Adrenal gland (tissue), 12 donors: ENCODE data around the gene MAK. TPM values are rescaled to one million over a fixed set of nuclear protein-coding genes. Genes with fewer than 3 reads are reported as not detected.

Source experiments
- DNase-seq, 7 donors: peaks; one replicate each; pipeline ENCODE4 v3.0.0-alpha.2; 2019 to 2020
- H3K27ac ChIP-seq, 5 donors: fragments of 200-600 bp; sonication (generic) in 4 of 5; 1 replicate in 3 of 5; 2 replicates in 2 of 5; pipeline versions ENCODE4 v1.5.1 to v1.8.0; 2016 to 2020; ENCODE audit warnings: mild to moderate bottlenecking in 1 of 5
- H3K27me3 ChIP-seq: fragments of 200-600 bp; 2 replicates; pipeline ENCODE4 v1.8.0; 2021
- H3K36me3 ChIP-seq, 2 donors: fragments of 200-600 bp; replicated peaks in 1 of 2; 1 replicate in 1 of 2; 2 replicates in 1 of 2; pipeline versions ENCODE4 v1.5.1 to v1.8.0; 2018 to 2022
- H3K4me1 ChIP-seq, 2 donors: fragments of 200-600 bp; replicated peaks in 1 of 2; 1 replicate in 1 of 2; 2 replicates in 1 of 2; pipeline versions ENCODE4 v1.5.1 to v1.8.0; 2018 to 2021
- H3K4me3 ChIP-seq, 4 donors: fragments of 200-600 bp; sonication (generic) in 3 of 4; one replicate each; pipeline ENCODE4 v1.5.1; 2016 to 2018
- H3K9me3 ChIP-seq, 3 donors: fragments of 200-600 bp; sonication (generic) in 1 of 3; replicated peaks in 1 of 3; 1 replicate in 2 of 3; 2 replicates in 1 of 3; pipeline versions ENCODE4 v1.5.1 to v1.8.0; 2016 to 2021
- POLR2A ChIP-seq, 2 donors: fragments of 450-650 bp; IDR thresholded peaks; one replicate each; pipeline ENCODE4 v1.6.1; 2017; ENCODE audit warnings: antibody characterized with exemption in 2 of 2, mild to moderate bottlenecking in 2 of 2, moderate library complexity in 1 of 2
- WGBS, 4 donors: extraction: QIAGEN DNeasy Blood & Tissue Kit in 2 of 4; methylation state at CpG; one replicate each; pipeline versions ENCODE4 v1.1.5 to v1.1.7; 2013 to 2017; 5-methylcytosine and 5-hydroxymethylcytosine counted together
- intact Hi-C, 2 donors: fragments of 100-400 bp; cut with DNase I; formaldehyde crosslinking; loops; one replicate each; pipeline versions ENCODE4 v1.14.1 to v1.15.0; 2022 to 2023
- polyA plus RNA-seq, 3 donors: library from polyadenylated mRNA; stranded (reverse); fragments of 200-250 nt in 2 of 3; fragments of 350-450 nt in 1 of 3; fragmentation: Illumina TruSeq in 1 of 3; extraction: RNeasy Lipid Tissue Mini Kit (QIAGEN cat#74804) in 1 of 3; gene quantifications; one replicate each; pipeline ENCODE4 v1.2.3, GENCODE V29; 2013 to 2014
- total RNA-seq, 9 donors: library from RNA; depleted of rRNA in 4 of 9; stranded (reverse); fragments of >200 nt in 4 of 9; fragments of 120-200 nt in 1 of 9; fragmentation: NEBNext Ultra II Directional in 1 of 9; extraction: Animal tissue kit (Norgen Biotek cat#: 25700) in 1 of 9; gene quantifications; one replicate each; pipeline versions ENCODE4 v1.1.0 to v1.2.4, GENCODE V29; 2013 to 2023
- TF ChIP-seq, protein P1 (sequence below), 6 experiments: fragments of 450-650 bp in 4 of 6; fragments of 200-600 bp in 2 of 6; sonication (generic) in 1 of 6; IDR thresholded peaks; 1 replicate in 5 of 6; 2 replicates in 1 of 6; pipeline versions ENCODE4 v1.5.1 to v1.8.0; 2016 to 2021; ENCODE audit warnings: antibody characterized with exemption in 6 of 6, mild to moderate bottlenecking in 2 of 6, moderate library complexity in 1 of 6
- donor health status: healthy with polysubstance abuse.
- donor health status: Bipolar disorder and iron deficiency.
- donor health status: DM: yes; HTN: yes; CAD: no.
- donor health status: DM: no; HTN: no; CAD: no.
- donor health status: DM: no; HTN: no; CAD: no.
- donor health status: DM: yes; HTN: yes; CAD: no.

Gene MAK
- total and polyA plus RNA-seq, 12 donors, result under 0.01 to 0.43 (median 0.10) TPM; not detected in 4

DNA sequence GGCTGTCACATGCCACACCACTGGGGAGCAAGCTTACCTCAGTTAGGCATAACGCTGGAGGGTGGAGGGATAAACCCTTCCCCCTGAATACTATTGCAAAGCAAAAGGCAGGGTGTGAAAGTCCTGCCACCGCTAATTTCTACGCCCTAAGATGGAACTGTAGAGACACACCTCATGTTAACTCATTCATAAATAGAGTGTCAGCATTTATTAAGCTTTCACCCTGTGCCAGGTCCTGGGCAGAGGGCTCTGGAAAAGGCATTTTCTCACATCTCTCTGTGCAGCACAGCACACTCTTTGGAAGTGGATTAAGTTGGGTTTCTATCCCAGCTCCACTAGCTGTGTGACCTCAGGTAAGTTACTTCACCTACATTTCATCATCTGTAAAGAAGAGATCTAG, 68.9 kb downstream of the MAK start:
- intact Hi-C loops, result no loop called here
- 91 to 97% (median 95%) methylated on average over 3 of the region's 3 CpGs for WGBS, 4 donors
- peak in 1 of 7 donors; percentile 7 for DNase-seq
- TF ChIP-seq, protein P1, sequence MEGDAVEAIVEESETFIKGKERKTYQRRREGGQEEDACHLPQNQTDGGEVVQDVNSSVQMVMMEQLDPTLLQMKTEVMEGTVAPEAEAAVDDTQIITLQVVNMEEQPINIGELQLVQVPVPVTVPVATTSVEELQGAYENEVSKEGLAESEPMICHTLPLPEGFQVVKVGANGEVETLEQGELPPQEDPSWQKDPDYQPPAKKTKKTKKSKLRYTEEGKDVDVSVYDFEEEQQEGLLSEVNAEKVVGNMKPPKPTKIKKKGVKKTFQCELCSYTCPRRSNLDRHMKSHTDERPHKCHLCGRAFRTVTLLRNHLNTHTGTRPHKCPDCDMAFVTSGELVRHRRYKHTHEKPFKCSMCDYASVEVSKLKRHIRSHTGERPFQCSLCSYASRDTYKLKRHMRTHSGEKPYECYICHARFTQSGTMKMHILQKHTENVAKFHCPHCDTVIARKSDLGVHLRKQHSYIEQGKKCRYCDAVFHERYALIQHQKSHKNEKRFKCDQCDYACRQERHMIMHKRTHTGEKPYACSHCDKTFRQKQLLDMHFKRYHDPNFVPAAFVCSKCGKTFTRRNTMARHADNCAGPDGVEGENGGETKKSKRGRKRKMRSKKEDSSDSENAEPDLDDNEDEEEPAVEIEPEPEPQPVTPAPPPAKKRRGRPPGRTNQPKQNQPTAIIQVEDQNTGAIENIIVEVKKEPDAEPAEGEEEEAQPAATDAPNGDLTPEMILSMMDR (IDR thresholded peaks at IDR 0.05), result no peak
- TF ChIP-seq POLR2A (IDR thresholded peaks at IDR 0.05), result no peak
- Histone ChIP-seq H3K9me3 (no peaks in the 10 kb centered on the region), H3K36me3 (peaks cover 0 to 11% of the 10 kb centered on the region in 2 donors), H3K4me1 (no peaks in the 10 kb centered on the region), H3K27ac (no peak overlapping the region), H3K27me3 (no peaks in the 10 kb centered on the region), H3K4me3 (no peak overlapping the region)

DNA sequence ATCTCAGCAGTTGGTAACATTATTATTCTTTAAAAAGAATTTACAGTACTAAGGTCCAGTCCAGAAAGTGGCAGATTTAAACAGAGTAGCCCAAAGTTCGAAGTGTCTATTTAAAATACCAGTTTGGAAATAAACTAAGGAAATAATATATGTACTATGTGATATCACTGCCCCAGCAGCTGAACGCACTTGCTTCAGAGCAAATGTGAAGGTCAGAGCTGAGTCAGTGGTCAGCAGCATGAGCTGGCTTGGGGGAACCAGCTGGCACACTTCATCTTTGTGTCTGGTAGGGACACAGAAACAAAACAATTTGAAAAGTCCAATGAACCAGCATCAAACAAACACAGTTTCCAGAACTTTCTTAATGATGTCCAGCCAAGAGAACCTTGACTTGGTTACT, 75.3 kb downstream of the MAK start:
- H3K27ac ChIP-seq, result peak overlapping the region; percentile 42 to 86 (median 66)

DNA sequence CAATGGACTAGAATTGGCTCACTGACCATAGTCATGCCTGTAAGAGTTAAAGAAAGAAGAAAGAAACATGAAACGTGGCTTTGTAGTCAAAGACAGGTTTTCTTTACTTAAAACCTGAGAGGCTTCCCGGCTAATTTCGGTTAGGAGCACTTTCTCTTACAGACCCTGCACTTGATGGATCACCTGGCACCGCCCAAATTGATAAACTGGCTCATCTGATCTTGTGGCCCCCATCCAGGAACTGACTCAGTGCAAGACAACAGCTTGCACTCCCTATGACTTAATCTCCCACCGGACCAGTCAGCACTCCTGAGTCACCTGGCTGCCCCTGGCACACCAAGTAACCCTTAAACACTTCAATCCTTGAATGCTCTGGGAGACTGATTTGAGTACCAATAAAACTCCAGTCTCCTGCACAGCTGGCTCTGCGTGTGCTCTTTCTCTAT, 78.4 kb downstream of the MAK start:
- peaks cover 16 to 17% of the 10 kb centered on the region in 2 donors for H3K4me1 ChIP-seq
- H3K27me3 ChIP-seq, result no peaks in the 10 kb centered on the region
- intact Hi-C loops, result no loop called here
- WGBS, 4 donors, result 30 to 58% (median 42%) methylated on average over 6 of the region's 6 CpGs
- H3K4me3 ChIP-seq, result no peak overlapping the region
- H3K27ac ChIP-seq, result peak overlapping the region; percentile 26 to 86 (median 83)
- H3K9me3 ChIP-seq, result no peaks in the 10 kb centered on the region
- peak; percentile 77 to 94 (median 87) for DNase-seq
- TF ChIP-seq, protein P1 (IDR thresholded peaks at IDR 0.05), result no peak
- TF ChIP-seq POLR2A (IDR thresholded peaks at IDR 0.05), result peak in 1 of 2 donors; percentile 57
- H3K36me3 ChIP-seq, result peaks cover 0 to 25% of the 10 kb centered on the region in 2 donors

More for the DNA sequence above, 75.3 kb downstream of the MAK start:
- H3K4me1 ChIP-seq, result peaks cover 16 to 17% of the 10 kb centered on the region in 2 donors
- H3K36me3 ChIP-seq, result peaks cover 0 to under 1% of the 10 kb centered on the region in 2 donors
- DNase-seq, result peak; percentile 78 to 93 (median 92)
- 32 to 51% (median 38%) methylated on average over 2 of the region's 2 CpGs for WGBS, 4 donors
- TF ChIP-seq POLR2A (IDR thresholded peaks at IDR 0.05), result peak in 1 of 2 donors; percentile 42
- TF ChIP-seq, protein P1 (IDR thresholded peaks at IDR 0.05), result no peak
- H3K9me3 ChIP-seq, result no peaks in the 10 kb centered on the region
- intact Hi-C loops, result no loop called here
- H3K27me3 ChIP-seq, result no peaks in the 10 kb centered on the region
- H3K4me3 ChIP-seq, result no peak overlapping the region

DNA sequence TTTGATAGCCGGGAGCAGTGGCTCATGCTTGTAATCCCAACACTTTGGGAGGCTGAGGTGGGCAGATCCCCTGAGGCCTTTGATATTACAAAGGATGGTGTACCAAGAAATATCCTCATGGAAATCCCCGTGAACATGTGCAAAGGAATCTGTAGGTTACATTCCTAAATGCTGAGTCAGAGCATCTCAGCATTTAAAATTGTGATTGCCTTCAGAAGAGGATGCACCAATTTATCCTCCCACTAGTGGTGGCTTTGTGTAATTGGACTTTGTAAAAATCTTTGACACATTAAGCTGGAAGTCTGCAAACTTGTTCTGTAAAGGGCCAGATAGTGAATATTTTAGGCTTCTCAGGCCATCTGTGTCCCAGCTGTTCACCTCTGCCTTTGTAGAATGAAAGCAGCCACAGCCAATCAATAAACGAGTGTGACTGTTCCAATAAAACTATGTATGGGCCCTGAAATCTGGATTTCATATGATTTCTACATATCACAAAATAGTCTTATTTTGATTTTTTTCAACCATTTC, 79.0 kb downstream of the MAK start:
- peaks cover 0 to 30% of the 10 kb centered on the region in 2 donors for H3K36me3 ChIP-seq
- no peaks in the 10 kb centered on the region for H3K9me3 ChIP-seq
- no peaks in the 10 kb centered on the region for H3K27me3 ChIP-seq
- no peak for DNase-seq
- H3K4me3 ChIP-seq, result no peak overlapping the region
- WGBS, 4 donors, result 45 to 56% (median 50%) methylated on average over 3 of the region's 3 CpGs
- TF ChIP-seq, protein P1 (IDR thresholded peaks at IDR 0.05), result peak; percentile 47 to 61 (median 54)
- no peak for TF ChIP-seq POLR2A (IDR thresholded peaks at IDR 0.05)
- H3K27ac ChIP-seq, result peak overlapping the region; percentile 26 to 86 (median 83)
- H3K4me1 ChIP-seq, result peaks cover 16 to 17% of the 10 kb centered on the region in 2 donors
- intact Hi-C loops, result no loop called here
